ENCODE measurements around the gene VSTM1. TPM values are rescaled to one million over a fixed set of nuclear protein-coding genes. Genes with fewer than 3 reads are reported as not detected.
A peak's percentile ranks its signal among the peaks of the same experiment; 100 is the strongest.
"Not testable (repeated sequence)": the region's sequence is repeated elsewhere in the genome, so short reads cannot be mapped to it uniquely, and the experiment has no call there.

Gene VSTM1
- total RNA-seq, 4 donors from 2014 or later = not detected

DNA sequence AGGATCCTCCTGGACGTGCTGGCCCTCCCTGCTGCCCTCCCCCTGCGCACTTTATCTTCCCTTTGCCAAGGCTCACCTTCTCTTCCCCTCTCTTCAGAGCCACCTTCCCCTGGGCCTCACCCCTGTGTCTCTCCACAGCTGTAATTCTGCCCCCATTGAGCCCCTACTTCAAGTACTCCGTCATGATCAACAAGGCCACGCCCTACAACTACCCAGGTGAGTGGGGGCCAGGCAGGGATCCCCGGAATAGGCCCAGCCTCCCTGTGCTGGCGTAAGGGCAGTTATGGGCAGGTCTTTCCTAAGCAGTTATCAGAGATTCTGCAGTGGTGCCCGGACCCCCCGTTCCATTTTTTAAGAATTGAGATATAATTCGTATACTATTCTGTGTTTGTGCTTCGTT is 42.1 kb upstream of the VSTM1 start:
- peaks cover 5 to 25% (median 14%) of the 10 kb centered on the region in 3 donors for H3K4me1 ChIP-seq
- no peaks in the 10 kb centered on the region for H3K9me3 ChIP-seq
- H3K27me3 ChIP-seq = no peaks in the 10 kb centered on the region
- H3K27ac ChIP-seq = no peak overlapping the region
- no peak for DNase-seq
- intact Hi-C loops (cut with DNase I) = no loop called here
- no peak for TF ChIP-seq POLR2A (IDR thresholded peaks at IDR 0.05)
- TF ChIP-seq, protein P1, sequence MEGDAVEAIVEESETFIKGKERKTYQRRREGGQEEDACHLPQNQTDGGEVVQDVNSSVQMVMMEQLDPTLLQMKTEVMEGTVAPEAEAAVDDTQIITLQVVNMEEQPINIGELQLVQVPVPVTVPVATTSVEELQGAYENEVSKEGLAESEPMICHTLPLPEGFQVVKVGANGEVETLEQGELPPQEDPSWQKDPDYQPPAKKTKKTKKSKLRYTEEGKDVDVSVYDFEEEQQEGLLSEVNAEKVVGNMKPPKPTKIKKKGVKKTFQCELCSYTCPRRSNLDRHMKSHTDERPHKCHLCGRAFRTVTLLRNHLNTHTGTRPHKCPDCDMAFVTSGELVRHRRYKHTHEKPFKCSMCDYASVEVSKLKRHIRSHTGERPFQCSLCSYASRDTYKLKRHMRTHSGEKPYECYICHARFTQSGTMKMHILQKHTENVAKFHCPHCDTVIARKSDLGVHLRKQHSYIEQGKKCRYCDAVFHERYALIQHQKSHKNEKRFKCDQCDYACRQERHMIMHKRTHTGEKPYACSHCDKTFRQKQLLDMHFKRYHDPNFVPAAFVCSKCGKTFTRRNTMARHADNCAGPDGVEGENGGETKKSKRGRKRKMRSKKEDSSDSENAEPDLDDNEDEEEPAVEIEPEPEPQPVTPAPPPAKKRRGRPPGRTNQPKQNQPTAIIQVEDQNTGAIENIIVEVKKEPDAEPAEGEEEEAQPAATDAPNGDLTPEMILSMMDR (IDR thresholded peaks at IDR 0.05) = no peak
- WGBS, 2 donors = 96% methylated on average over 8 to 10 of the region's 10 CpGs
- no peak overlapping the region for H3K4me3 ChIP-seq
- peaks cover 25 to 58% (median 31%) of the 10 kb centered on the region in 3 donors for H3K36me3 ChIP-seq

DNA sequence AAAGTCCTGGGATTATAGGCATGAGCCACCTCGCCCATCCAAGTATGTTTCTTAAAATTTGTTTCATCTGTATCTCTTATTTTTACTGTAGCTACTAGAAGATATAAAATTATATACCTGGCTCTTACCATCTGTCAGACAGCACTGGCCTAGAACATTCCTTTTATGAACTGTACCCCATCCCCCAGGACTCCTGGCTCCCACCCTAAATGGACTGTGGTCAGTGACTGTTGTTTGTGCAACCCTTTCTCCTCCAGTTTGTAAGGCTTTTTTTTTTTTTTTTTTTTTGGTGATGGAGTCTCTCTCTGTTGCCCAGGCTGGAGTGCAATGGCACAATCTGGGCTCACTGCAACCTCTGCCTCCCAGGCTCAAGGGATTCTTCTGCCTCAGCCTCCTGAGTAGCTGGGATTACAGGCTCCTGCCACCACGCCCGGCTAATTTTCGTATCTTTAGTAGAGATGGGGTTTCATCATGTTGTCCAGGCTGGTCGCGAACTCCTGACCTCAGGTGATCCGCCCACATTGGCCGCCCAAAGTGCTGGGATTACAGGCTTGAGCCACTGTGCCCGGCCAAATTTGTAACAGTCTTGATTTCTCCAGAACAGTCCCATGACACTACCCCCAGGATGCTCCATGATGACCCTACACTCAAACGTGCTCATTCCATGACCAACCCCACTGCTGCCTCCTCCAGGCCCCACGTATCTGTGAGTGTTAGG is 41.5 kb upstream of the VSTM1 start:
- H3K9me3 ChIP-seq = no peaks in the 10 kb centered on the region
- no peaks in the 10 kb centered on the region for H3K27me3 ChIP-seq
- intact Hi-C loops (cut with DNase I) = no loop called here
- no peak for DNase-seq
- no peak overlapping the region for H3K4me3 ChIP-seq
- WGBS, 2 donors = 84 to 90% methylated on average over 11 of the region's 11 CpGs
- no peak overlapping the region for H3K27ac ChIP-seq
- peaks cover 19 to 52% (median 25%) of the 10 kb centered on the region in 3 donors for H3K36me3 ChIP-seq
- TF ChIP-seq, protein P1 (IDR thresholded peaks at IDR 0.05) = no peak
- TF ChIP-seq POLR2A (IDR thresholded peaks at IDR 0.05) = no peak
- H3K4me1 ChIP-seq = peaks cover 5 to 25% (median 14%) of the 10 kb centered on the region in 3 donors

DNA sequence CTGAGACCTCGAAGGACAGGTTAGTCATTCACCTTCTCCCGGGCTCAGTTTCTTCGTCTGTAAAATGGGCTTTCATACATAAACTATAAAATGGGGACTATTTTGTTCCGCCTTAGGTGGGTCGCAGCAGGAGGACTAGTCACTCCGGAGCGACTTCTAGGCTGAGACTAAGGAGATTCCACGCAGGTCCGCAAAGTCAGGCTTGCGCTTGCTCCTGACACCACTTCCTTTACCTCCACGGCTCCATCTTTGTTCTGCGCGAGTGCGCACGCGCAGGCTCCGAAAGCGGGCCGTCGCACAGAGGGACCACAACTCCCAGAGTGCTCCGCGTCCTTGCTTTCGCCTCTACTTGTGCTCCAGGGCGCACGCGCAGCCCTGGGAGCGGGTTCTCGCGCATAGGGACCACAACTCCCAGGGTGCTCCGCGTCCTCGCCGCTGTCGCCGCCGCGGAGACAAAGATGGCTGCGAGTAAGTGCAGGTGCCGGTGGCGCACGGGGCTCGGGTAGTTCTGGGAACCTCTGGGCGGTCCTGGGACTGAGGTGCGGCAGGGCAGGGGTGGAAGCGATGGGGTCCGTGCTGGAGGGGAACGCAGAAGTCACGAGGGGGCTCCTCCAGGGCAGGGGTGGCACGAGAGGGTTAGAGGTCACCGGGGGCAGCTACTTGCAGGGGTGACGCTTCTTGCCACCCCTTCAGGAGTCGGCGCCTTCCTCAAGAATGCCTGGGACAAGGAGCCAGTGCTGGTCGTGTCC is 38.9 kb upstream of the VSTM1 start, which contains the start of gene NDUFA3:
Gene NDUFA3 (plus strand): TSS at position 435 of the 749 bp plus-strand sequence. CDS start 24 bp downstream, at position 459.
- Histone ChIP-seq H3K4me1 (peaks cover 5 to 25% (median 14%) of the 10 kb centered on the region in 3 donors), H3K27ac (peak within 1 kb of the TSS; percentile 75 to 84 (median 80)), H3K4me3 (peak within 1 kb of the TSS; percentile 77 to 97 (median 90)), H3K9me3 (no peaks in the 10 kb centered on the region), H3K36me3 (peaks cover 5 to 26% (median 8%) of the 10 kb centered on the region in 3 donors), H3K27me3 (no peaks in the 10 kb centered on the region)
- DNase-seq = peak; percentile 89
- intact Hi-C loops (cut with DNase I) = no loop called here
- 4 to 5% methylated on average over 18 to 27 of the region's 54 CpGs for WGBS, 2 donors
- TF ChIP-seq, protein P1 (IDR thresholded peaks at IDR 0.05) = peak in 1 of 6 experiments; percentile 45
- peak in 2 of 4 donors; percentile 55 to 70 for TF ChIP-seq POLR2A (IDR thresholded peaks at IDR 0.05)

DNA sequence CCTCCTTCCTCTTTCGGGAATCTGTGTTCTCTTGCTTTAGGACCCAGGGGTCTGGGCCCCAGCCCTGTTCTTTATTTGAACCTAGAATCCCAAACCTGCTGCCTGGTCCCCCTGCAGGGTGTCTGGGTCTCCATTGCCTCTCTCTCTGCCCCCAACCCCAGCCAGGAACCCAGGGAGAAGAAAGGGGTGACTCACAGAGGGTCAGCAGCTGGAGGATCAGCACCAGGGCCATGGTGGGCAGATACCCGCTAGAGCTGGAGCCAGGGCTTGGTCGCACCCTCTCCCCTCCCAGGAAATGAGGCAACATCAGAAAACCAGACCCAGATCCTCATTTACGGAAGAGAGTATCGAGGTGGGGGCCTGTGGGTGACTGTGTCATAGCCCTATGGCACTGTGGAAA is 36.9 kb upstream of the VSTM1 start, which contains the start of gene OSCAR:
Gene OSCAR (minus strand): TSS at position 243 of the 400 bp plus-strand sequence. CDS start 11 bp downstream, at position 232.
- peak within 1 kb of the TSS in 1 of 4 donors; percentile 17 for H3K27ac ChIP-seq
- H3K27me3 ChIP-seq = peaks cover 0 to 3% (median 2%) of the 10 kb centered on the region in 4 donors
- no peaks in the 10 kb centered on the region for H3K9me3 ChIP-seq
- no peak for DNase-seq
- intact Hi-C loops (cut with DNase I) = no loop called here
- WGBS, 2 donors = 27 to 57% methylated on average over 2 to 5 of the region's 5 CpGs
- H3K4me3 ChIP-seq = no peak within 1 kb of the TSS
- H3K4me1 ChIP-seq = peaks cover 11 to 42% (median 20%) of the 10 kb centered on the region in 3 donors
- H3K36me3 ChIP-seq = peaks cover 0 to 6% (median 2%) of the 10 kb centered on the region in 3 donors
- TF ChIP-seq POLR2A (IDR thresholded peaks at IDR 0.05) = peak in 1 of 4 donors; percentile 12
- TF ChIP-seq, protein P1 (IDR thresholded peaks at IDR 0.05) = no peak

DNA sequence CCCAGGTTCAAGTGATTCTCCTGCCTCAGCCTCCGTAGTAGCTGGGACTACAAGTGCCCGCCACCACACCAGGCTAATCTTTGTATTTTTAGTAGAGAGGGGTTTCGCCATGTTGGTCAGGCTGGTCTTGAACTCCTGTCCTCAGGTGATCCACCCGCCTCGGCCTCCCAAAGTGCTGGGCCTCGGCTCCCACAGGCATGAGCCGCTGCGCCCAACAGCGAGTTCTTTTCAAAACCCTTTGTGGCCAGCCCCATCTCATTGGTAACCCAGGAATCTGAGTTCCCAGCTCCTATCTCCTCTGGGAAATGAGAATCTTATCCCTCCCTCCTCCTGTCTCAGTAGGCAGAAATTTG is 36.2 kb upstream of the VSTM1 start:
- Histone ChIP-seq H3K4me1 (peaks cover 13 to 49% (median 23%) of the 10 kb centered on the region in 3 donors), H3K27me3 (peaks cover 0 to 10% (median 2%) of the 10 kb centered on the region in 4 donors)
- H3K27ac ChIP-seq; DNase-seq; H3K4me3 ChIP-seq; H3K9me3 ChIP-seq; H3K36me3 ChIP-seq; intact Hi-C loops (cut with DNase I): not testable (repeated sequence)
- 67 to 75% methylated on average over 6 to 9 of the region's 9 CpGs for WGBS, 2 donors

All from esophagus squamous epithelium (tissue), 5 donors.